Measurements from ENCODE around the gene ATCAY.
"Not testable (repeated sequence)": the region's sequence is repeated elsewhere in the genome, so short reads cannot be mapped to it uniquely, and the experiment has no call there.

ATCAY gene

DNA sequence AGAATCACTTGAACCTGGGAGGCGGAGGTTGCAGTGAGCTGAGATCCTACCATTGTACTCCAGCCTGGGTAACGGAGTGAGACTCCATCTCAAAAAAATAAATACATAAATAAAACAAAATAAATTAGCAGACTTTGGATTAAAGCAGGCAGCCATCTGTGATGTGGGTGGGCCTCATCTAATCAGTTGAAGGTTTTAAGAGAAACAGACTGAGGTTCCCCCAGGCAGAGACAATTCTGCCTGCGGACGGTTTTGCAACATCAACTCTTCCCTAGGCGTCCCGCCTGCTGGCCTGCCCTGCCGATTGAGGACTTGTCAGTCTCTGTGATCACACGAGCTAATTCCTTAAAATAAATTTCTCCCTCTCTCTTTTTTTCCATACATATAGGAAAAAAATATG is 23.7 kb downstream of the ATCAY start:
- DNase-seq, result no peak

DNA sequence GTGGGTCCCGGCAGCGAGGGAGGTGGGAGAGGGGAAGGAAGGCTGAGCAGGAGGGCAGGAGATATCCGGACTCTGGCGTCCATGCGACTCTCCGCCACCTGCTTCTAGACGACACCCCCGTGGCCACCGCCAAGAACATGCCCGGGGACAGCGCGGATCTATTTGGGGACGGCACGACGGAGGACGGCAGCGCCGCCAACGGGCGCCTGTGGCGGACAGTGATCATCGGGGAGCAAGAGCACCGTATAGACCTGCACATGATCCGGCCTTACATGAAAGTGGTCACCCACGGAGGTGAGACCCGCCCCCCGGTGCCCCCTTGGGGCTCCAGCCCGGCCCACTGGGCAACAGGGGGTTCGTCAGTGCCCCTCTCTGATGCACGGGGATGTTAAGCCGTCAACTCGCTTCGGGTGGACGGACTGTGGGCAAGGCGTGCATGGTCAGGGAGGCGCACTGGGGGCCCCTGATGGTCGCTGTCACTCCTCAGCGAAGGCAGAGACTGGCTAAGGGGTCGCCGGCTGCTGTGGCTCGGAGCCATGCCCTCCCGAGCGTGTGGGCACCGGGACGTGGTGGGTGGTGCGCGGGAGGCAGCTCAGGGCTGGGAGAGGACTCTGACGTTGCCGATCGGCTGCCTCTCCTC is 27.3 kb downstream of the ATCAY start:
- no peak for DNase-seq

DNA sequence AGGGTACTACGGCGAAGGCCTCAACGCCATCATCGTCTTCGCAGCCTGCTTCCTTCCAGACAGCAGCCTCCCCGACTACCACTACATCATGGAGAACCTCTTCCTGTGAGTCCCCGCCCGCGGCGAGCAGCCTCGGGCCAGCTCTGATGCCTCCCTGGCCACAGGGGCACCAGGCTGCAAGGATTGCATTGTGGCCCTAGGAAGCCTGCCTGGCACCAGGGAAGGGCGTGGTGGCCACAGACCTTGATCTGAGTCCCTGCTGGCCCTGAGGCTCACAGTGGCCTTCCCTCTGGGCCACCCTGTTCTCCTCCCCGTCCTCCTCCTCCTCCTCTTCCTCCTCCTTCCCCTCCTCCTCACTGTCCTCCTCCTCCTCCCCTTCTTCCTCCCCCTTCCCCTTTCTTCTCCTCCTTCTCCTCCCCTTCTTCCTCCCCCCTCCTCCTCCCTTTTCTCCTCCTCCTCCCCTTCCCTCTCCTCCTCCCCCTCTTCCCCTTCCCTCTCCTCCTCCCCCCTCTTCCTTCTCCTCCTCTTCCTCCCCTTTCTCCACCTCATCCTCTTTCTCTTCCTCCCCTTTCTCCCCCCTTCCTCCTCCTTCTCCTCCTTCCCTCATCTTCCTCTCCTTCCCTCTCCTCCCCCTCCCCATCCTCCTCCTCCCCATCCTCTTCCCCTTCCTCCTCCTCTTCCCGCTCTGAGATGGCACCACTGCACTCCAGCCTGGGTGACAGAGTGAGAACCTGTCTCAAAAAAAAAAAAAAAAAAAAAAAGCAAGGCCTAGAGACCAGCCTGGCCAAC is 28.0 kb downstream of the ATCAY start:
- no peak for DNase-seq

DNA sequence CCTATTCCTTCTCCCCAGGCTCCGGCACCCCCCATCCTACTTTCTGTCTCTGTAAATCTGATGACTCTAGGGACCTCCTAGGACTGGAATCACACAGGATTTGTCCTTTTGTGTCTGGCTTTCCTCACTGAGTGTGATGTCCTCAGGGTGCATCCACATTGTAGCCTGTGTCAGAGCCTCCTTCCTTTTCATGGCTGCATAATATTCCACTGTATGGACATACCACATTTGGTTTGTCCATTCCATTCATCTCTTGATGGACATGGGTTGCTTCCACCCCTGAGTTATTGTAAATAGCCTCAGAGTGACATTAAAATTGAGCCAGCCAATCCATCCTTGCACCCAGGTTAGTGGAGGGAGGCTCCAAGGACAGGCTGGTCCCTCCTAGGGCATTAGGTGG is 29.6 kb downstream of the ATCAY start:
- DNase-seq, result no peak

DNA sequence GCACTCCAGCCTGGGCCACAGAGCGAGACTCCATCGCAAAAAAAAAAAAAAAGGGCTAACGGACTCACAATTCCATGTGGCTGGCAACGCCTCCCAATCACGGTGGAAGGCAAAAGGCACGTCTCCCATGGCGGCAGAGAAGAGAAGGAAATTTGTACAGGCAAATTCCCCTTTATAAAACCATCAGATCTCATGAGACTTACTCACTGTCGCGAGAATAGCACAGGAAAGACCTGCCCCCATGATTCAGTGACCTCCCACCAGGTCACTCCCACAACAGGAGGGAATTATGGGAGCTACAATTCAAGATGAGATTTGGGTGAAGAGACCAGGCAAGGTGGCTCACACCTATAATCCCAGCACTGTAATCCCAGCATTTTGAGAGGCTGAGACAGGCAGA is 33.7 kb downstream of the ATCAY start:
- no peak for DNase-seq

DNA sequence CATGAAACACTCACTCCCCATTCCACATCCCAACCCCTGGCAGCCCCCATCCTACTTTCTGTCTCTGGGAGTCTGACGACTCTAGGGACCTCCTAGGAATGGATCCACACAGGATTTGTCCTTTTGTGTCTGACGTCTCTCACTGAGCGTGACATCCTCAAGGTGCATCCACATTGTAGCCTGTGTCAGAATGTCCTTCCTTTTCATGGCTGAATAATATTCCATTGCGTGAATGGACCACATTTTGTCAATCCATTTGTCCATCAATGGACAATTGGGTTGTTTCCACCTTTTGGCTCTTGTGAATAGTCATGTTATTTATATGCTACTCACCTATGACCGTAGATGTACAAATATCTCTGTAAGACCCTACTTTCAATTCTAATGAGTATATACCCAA is 35.5 kb downstream of the ATCAY start:
- DNase-seq, result no peak

DNA sequence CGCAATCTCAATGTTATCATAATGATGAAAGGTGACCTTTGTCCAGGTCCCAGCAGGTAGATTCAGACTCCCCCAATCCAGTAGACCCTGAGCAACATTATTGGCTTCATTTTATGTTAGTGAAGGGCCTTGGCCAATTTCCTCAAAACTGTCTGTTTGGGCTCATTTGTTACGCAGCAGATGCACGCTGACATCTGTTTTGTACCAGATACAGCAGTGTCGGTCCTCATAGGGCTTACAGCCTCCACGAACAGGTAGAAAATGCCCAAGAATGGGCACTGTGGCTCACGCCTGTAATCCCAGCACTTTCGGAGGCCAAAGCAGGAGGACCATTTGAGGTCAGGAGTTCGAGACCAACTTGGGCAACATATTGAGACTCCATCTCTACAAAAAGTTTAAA is 39.3 kb downstream of the ATCAY start:
- DNase-seq, result no peak

DNA sequence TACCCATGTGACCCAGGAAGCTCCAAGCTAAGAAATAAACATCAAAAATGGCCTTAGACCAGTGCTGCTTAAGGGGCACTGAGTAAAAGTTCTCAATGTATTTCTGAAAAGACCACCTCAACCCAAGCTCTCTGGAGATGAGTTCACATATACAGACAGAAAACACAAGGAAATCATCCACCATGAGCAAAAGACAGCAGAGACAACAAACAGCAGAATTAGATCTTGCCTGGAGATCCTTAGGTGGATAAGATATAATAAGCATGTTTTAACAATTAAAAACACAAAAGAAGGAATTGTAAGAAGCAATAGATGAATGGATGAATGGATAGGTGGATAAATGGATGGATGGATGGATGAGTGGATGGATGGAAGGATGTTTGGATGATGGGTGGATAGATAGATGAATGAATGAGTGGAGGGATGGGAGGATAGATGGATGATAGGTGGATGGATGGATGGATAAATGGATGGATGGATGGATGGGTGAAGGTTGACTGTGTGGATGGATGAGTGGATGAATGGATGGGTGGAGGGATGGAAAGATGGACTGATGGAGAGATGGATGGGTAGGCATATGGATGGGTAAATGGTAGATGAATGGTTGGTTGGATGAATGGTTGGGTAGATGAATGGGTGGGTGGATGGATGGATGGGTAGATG is 42.7 kb downstream of the ATCAY start:
- no peak for DNase-seq

DNA sequence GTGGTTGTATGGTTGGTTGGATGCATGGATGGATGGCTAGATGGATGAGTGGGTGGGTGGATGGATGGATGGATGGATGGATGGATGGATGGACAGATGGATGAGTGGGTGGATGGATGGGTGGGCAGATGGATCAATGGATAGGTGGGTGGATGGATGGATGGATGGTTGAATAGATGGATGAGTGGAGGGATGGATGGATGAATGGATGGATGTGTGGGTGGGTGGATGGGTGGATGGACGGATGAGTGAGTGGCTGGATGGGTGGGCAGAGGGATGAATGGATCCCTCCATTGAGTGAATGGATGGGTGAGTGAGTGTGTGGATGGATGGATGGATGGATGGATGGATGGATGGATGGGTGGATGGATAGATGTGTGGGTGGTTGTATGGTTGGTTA is 43.4 kb downstream of the ATCAY start:
- no peak for DNase-seq

DNA sequence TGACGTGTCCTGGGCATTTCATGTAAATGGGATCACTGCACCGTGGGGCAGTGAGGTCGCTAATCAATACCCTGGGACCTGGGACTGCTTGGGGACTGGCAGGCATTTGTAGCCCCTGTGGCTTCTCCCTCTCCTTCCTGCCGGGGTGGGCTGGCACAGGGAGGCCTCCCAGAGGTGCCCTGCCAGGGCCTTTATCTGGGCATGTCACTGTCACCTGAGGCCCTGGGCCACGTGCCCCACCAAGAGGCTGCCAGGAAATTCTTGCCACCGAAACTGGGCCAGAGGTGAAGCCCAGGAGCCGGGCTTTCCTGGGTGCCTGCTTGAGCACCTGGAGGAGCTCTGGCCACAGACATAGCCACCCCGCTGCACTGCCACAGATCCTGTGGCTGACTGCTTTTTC is 50.6 kb downstream of the ATCAY start:
- DNase-seq, result no peak

DNA sequence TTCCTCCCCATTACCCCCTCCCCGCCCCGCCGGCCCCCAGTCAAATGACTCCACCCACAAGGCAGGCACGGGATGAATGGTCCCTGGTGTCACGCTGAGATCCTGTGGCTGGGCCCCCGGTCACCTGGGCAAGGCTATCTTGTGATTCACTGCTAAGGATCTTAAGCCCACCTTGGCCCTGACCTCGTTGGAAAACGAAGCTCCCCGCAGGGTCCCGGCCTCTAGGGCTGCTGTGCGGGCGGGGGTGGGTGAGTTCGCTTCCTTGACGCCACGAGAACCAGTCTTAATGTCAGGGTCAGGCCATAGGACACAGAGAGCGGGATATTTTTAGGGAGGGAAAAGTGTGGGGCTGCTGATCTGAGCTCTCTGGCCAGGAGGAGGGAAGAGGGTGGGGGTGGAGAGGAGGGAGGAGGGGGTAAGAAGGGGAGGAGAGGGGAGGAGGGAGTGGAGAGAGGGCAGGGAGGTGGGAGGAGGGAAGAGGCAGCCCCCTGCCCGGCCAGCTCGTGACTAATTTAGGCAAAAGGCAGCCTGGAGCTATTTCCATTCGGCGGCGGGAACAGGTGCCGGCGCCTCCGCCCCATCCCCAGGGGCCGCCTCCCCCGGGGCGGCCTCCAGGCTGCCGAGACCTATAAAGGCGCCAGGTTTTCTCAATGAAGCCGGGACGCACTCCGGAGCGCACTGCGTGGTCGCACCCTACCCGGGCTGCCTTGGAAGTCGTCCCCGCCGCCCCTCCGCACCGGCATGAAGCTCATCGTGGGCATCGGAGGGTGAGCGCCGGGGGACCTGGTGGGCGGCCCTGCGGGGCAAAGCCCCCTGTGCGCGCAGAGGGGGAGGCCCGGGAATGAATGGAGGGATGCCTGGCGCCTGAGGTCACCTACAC is 52.7 kb downstream of the ATCAY start, which contains the start of gene NMRK2:
Gene NMRK2, plus strand, starts transcription at position 139 of the 880 bp plus-strand sequence. Its CDS starts 603 bp downstream, at position 742.
- DNase-seq, result no peak

DNA sequence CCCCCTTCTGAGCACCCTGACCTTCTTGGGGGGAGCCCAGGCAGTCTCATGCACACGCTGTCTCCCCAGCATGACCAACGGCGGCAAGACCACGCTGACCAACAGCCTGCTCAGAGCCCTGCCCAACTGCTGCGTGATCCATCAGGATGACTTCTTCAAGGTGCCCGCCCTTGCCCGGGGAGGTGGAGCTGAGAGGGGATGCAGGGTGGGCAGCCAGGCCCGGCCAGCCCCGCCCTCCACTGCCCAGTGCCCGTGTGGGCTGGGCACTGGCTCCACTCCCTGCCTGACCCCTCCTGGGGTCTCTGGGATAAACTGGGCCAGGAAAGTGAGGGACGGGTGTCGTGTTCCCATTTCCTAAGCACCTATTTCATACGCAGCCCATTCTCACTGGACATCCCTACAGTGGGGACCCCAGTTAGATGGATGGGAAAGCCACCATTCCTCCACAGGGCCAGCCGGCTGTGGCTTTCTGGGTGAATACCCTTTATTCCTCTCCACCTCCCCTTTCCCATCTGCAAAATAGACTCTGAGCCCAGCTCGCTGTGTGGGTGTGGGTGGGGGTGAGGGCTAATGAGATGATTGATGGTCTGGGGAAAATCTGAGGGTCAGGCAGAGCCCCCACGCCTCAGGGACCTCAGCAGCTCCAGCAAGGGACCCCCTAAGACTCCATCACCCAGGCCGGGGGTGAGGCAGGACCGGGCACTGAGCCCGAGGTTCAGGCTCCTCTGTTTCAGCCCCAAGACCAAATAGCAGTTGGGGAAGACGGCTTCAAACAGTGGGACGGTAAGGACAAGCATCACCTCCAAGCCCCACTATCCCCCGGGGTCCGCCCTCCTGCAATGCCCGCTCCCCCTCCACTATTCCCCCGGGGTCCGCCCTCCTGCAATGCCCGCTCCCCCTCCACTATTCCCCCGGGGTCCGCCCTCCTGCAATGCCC is 56.3 kb downstream of the ATCAY start:
- no peak for DNase-seq

DNA sequence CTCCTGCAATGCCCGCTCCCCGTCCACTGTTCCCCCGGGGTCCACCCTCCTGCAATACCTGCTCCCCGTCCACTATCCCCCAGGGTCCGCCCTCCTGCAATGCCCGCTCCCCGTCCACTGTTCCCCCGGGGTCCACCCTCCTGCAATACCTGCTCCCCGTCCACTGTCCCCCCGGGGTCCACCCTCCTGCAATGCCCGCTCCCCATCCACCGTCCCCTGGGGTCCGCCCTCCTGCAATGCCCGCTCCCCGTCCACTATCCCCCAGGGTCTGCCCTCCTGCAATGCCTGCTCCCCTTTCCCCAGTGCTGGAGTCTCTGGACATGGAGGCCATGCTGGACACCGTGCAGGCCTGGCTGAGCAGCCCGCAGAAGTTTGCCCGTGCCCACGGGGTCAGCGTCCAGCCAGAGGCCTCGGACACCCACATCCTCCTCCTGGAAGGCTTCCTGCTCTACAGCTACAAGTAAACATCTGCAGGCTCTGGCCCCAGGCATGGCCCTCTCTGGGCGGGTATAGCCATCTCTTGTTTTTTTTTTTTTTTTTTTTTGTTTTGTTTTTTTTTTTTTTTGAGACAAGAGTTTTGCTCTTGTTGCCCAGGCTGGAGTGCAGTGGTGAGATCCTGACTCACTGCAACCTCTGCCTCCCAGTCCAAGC is 57.9 kb downstream of the ATCAY start:
- not testable (repeated sequence) for DNase-seq

DNA sequence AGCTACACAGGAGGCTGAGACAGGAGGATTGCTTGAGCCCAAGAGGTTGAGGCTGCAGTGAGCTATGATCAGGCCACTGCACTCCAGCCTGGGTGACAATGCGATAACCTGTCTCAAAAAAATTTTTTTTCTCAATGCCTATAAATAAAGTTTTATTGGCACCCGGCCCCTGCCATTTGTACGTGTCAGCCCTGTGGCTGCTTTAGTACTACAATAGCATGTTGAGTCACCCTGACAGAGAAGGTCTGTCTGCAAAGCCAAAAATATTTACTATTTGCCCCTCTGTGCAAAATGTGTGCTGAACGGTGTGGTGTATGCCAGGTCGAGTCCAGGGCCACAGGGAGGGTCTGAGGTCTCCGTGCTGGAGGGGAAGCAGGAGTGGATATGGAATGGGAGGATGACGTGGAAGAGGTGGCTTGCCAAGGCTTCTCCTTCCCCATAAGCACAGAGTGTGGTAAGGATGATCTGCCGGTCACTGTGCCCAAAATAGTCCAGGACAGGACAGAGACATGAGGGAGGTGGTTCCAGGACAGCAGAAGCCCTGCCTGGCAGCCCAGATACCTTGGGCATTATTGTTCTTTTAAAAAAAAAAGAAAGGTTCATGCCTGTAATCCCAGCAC is 62.4 kb downstream of the ATCAY start:
- DNase-seq, result no peak

DNA sequence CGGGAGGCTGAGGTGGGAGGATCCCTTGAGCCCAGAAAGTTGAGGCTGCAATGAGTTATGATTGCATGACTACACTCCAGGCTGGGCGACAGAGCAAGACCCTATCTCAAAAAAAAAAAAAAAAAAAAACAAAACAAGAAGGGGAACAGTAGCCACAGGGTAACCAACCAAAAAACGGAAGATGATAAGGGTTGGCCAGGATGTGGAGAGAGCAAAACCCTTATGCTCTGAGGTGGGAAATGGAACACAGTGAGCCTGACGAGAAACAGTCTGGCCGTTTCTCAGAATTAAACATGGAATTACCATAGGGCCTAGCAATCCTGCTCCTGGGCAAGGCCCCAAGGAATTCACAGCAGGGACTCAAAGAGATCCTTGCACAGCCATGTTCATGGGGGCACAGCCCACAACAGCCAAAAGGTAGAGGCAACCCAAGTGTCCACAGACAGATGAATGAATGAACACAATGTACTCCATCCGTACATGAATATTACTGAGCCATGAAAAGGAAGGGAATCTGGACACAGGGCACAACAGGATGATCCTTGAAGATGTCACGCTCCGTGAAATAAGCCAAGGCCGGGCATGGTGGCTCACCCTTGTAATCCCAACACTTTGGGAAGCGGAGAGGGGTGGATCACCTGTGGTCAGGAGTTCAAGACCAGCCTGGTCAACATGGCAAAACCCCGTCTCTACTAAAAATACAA is 63.7 kb downstream of the ATCAY start:
- DNase-seq, result no peak

DNA sequence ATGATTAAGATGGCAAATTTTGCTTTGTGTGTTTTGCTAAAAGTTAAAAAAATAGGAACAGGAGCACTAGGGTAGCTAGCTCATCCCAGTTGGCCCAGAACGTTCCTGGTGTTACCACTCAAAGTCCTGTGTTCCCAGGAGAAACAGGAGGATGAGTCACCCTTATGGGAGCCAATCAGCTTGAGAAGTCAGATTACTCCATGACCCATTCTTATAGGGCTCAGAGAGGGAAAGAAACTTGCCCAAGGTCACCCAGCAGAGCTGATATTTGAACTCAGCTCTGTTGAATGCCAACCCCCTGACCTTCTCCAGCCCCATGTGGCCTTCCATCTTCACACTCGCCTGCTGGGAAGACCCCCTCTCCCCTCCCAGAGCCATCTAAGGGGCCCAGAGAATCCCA is 65.4 kb downstream of the ATCAY start:
- DNase-seq, result no peak

DNA sequence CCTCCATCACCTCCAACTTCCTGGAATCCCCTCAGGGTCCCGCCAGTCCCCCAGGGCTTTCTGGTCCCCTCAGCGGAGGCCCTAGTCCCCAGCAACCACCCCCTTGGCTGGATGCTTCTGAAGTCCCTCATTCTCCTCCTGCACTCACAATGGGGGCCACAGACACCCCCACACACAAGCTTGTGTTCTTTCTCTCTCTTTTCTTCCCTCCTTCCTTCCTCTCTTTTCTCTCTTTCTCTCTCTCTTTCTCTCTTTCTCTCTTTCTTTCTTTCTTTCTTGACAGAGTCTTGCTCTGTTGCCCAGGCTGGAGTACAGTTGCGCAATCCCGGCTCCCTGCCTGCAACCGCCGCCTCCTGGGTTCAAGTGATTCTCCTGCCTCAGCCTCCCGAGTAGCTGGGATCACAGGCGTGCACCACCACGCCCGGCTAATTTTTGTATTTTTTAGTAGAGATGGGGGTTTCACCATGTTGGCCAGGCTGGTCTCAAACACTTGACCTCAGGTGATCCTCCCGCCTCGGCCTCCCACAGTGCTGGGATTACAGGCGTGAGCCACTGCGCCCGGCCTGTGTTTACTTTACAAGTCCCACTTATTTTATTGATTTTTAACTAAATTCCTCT is 66.9 kb downstream of the ATCAY start:
- not testable (repeated sequence) for DNase-seq

DNA sequence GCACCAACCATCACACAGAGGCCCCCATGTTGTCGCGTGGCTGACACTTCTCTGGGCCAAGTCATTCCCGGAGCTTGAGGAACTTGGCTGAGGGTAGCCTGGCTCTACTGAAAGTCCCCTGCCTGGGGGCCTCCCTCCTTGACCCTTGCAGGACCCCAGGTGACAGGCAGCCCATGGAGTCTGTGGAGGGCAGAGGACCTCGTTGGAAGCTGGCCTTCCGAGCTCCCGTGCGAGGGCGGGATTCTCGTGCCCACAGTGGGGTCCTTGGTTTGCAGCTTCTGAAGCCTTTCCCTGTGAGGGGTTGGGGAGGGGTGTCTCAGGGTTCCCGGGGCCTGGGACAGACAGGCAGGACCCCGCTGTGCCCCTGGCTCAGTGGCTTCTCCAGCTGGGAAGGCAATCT is 68.8 kb downstream of the ATCAY start:
- DNase-seq, result no peak

DNA sequence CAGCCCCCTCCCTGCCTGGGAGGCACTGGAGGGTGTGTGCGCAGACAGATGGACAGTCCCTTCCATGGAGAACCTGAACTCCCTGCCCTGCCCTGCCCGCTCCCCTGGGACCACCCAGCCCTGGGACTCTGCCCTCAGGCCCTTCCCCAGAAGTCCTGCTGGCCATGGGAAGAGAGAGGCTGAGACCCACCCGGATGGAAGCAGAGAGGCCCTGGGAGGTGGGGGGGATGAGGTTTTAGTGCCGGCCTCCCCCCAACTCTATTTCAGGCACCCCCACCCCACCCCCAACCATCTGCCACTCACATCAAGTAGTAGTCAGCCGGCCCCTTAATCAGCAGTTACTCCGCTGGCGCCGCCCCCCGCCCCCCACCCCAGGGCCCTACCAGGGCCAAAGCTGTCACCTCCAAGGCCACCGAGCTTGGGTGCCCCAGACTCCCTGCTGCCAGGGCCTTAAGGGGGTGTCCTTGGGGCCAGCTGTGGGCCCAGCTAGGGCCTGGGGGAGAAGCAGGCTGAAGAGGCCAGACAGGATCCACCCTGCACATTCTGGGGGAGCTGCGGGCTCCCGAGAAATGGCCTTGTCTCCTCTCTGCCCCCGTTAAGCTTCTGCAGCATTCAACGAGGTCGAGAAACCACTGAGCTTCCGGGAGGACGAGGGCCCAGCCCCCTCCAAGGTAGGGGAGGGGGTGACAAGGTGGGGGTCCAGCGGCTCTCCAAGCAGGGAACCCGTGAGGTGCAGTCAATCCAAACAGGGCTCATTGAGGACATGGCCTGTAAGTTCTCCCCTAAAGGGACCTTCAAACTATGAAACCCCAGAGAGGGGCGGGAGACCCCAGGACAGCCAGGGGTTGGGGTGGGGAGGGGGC is 69.7 kb downstream of the ATCAY start:
- DNase-seq, result no peak

Measured in NCI-H1417 treated with DMSO at 0.1 percent for 48 hours (cell line).